HG02763 (cell line): Measurements from ENCODE around the gene ARHGAP24.
"Not testable (repeated sequence)": the region's sequence is repeated elsewhere in the genome, so short reads cannot be mapped to it uniquely, and the experiment has no call there.

Experiments
- ATAC-seq: cut with Tn5 transposase; IDR thresholded peaks from one replicate; pipeline ENCODE4 v1.9.1; 2021; ENCODE audit warnings: mild to moderate bottlenecking, moderate library complexity; ENCODE audit not compliant: unreplicated experiment

ARHGAP24 gene

DNA sequence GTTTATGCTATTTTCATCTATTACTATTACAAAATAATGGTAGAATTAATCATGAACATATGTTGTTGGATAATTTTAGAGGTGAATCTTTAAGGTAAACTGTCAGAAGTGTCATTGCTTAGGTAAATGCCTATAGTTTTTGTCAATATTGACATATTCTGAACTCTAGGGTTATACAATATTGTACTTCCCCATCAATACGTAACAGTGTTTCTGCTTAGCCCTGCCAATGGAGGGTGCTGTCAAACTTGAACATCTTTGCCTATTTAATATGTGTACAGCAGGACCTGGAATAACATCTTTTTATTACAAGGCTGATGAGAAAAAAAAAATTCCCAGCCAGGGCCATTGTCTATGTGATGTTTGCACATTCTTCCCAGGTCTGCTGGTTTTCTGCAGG, 40.8 kb downstream of the ARHGAP24 start:
- ATAC-seq = no peak

DNA sequence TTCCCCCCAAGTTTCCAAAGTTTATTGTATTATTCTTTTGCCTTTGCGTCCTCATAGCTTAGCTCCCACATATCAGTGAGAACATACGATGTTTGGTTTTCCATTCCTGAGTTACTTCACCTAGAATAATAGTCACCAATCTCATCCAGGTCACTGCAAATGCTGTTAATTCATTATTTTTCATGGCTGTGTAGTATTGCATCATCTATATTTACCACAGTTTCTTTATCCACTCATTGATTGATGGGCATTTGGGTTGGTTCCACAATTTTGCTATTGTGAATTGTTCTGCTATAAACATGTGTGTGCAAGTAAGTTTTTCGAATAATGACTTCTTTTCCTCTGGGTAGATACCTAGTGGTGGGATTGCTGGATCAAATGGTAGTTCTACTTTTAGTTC, 43.6 kb downstream of the ARHGAP24 start:
- not testable (repeated sequence) for ATAC-seq

DNA sequence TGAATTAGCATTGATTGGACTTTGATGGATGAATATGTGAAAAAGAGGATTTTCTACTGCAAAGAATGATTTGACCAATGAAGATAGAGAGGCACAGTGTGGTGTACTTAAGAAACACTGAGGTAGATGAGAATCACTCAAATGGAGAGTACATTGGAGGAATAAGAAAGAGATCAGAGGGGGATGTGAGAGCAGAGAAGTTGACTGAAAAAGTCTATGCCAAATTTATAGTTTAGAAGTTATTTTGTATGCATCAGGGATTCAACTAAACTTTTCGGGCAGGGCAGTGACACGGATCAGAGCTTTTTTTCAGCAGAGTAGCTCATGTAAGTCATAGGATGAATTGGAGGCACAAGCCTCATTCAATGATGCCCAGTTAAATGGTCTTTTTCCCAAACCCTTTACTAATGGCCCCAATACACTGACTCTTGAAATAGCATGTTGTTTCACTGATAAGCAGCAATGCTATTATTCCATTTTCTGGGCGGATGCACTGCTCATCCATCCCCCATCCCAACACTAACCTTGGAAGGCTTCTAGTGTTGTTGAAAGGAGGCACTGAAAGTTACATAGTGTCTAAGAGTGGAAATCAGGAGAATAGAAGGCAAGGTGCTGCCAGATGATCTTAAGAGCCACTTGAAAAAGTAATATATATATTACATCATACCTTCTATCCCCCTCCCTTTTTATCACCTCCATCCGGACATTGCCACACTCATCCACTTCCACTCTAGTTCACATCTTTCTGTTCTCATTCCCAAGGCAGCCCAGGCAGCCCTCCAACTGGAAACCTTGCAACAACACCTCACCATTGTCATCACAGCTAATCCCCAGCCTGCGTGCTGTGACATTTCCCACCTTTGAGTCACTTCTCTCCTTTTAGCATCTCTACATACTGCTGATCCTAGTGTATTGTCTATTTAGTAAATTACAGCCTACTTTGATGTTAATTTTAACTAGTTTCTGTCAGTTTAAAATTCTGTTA, 46.1 kb downstream of the ARHGAP24 start:
- ATAC-seq = no peak

DNA sequence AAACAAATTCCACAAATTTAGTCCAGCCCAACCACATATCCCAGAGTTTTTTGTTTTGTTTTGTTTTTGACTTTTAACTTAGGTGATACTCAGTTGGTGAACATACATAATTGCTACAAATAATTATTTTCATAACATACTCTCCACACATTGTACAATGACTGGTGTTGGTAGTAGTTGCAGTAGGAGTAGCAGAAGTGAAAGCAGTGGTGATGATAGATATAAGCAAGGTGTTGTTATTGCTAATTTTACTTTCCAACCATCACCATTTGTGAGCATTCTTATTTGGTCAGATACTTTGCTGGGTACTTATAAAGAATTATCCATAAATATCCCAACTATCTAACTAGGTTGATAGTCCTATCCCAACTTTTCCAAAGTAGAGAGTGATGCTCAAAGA, 47.3 kb downstream of the ARHGAP24 start:
- ATAC-seq = no peak

DNA sequence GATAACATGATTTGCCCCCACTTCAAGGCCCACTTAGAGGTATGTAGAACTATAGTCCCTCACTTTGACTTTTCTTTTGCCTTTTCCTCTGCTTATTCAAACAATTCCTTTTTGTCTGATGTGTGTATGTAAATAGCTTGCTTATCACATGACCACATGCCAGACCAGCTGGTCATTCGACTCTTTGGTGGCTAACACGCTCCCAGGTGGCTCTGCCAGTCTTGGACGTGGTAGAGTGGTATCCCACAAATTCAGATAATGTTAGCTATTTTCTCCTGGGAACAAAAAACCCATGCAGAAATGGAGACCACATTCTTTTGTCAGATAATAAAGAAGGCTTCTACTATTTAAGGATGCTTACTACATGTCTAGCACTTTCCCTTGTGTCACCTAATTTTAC, 47.9 kb downstream of the ARHGAP24 start:
- no peak for ATAC-seq

DNA sequence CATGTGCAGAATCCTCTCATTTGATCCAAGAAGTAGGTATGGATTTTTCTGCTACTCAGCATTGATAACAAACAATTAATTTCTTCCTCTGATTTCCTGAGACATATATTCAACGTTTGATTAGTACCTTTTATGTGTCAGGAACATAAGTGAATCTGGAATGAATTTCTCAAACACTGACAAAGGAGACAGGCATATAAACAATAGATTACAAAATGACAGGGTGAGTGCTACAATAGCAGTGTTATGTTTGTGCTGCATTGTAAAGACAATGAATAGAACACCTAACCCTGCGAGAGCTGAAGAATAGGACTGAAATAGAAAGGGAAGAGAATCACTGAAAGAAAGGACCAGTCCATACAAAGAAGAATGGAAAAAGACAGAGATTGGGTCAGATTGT, 52.9 kb downstream of the ARHGAP24 start:
- no peak for ATAC-seq

DNA sequence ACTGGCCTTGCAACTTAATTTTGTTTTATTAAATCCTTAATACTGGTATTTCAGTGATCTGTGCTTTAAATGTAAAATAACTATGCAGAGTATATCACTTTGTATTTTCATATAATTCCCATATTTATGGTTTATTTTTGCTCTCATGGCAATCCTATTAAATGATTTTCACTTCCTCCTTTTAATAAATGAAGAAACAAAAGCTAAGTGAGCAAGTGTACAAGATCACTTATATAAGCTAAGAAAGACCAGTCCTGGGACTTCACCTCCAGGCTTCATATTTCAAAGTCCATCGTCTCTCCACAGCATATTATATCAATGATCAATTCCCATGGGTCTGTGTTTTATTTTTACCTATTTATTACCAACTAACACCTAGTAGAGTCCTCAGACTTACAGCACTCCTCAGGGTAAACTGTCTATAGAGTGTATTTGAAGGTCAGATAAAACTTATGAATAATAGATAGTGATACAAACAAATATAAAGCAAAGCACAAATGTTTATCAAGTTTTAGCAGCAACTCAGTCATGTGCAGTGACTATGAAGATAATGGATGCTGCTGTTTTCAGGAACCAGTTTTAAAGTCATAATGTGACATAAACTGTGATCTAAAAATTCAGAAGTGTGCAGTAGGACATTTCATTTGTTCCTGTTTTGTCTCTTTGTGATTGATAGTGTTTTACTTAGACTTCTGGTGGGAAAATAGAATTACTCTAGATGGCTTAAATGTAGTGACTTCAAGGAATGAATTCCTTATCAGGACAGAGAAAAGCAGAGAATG, 56.8 kb downstream of the ARHGAP24 start:
- ATAC-seq = no peak

DNA sequence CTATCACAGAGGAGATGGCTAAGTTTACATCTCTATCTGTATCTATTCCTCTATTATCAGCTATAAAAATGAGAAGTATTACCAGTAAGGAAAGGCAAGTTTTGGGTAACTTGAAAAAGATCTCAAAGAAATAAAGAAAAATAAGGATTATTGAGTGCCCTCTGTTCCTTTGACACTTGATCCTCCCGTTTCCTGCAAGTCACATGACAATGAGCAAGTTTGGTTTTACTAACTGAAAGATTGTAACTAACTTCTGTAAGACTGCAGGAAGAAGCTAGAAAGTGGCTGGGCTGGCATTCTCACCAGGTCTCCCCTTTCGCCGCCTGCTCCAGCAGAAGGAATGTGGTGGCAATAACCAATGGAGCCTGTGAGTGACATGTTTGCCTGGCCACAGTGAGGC, 59.2 kb downstream of the ARHGAP24 start:
- ATAC-seq = no peak

DNA sequence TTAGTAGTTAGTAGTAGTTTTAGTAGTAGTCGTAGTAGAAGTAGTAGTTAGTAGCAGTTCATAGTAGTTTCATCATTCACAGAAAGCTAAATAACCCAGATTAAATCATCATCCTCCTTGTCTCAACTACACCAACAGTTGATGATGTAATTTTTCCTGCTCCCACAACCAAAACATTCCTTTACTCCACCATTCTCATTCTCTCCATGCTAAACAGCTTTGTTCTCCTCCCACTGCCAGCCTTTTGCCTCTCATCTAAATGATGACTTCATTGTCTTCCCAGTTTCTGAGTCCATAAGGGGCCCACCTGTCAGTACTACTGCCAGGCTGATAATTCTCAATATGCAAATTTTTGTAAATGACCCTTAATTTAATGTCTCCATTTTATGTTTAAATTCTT, 68.9 kb downstream of the ARHGAP24 start:
- ATAC-seq = no peak

DNA sequence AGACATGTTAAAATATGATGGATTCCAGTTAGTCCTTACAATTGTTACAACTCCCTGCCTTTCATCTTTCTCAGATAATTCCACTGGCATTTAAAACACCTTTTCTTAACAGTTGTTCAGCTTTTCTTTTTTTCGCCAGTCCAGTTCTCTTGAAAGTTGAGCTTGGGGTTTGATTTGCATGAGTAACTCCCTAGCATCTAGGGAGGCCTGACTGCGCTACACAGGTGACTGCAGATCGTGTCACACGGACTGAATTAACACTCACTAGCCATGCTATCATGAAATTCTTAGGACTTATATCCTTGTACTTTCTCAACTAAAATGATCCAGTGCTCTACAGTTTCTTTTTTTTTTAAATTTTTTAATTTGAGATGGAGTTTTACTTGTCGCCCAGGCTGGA, 69.8 kb downstream of the ARHGAP24 start:
- no peak for ATAC-seq

DNA sequence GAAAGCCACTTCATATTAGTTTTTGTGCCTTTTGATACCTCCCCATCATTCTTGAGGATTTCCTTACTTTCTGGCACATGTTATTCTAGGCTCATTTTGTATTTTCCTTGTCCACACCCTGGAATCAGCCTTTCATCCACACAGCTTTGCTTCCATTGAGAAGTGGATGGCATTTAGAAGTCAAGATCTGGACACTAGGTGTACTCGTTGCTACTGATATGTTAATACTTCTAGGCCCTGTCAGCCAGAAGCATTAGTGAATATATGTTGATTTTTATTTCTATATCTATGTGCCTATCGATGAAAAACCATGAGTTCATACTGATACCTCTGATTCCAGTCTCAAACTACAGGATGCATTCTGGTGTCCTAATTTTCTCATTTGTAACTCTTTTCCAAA, 73.2 kb downstream of the ARHGAP24 start:
- ATAC-seq = no peak

DNA sequence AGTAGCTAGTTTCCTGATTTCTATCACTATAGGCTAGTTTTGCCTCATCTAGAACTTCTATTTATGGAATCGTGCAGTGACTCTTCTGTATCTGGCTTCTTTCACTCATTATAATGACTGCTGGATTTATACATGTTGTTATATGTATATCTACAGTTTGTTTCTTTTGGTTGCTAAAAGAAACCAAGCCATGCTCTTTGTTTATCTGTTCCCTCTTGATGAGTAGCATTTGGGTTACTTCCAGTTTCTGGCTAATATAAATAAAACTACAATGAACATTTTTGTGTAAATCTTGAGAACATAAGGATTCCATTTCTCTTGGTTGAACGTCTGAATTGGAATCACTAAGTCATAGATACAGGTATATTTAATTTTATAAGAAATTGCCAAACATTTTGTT, 73.9 kb downstream of the ARHGAP24 start:
- no peak for ATAC-seq

DNA sequence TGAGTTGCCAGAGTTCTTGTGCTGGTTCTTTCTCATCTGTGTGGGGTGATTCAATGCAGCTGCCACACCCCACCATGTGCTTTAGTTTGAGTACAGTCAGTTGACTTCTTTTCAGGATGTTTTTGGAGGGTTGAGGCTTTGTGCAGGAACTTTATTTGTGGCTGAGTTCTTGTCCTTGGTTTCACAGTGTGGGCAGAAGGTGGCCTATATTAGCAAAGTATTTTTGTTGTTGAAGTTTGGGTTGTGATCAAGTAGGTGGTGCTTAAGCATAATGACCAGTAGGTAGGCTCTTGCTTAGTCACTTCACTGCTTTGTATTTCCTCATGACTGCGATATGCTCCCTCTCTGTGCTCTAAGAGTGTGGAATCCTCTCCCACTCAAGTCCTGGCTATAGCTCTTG, 80.3 kb downstream of the ARHGAP24 start:
- peak; percentile 27 for ATAC-seq

DNA sequence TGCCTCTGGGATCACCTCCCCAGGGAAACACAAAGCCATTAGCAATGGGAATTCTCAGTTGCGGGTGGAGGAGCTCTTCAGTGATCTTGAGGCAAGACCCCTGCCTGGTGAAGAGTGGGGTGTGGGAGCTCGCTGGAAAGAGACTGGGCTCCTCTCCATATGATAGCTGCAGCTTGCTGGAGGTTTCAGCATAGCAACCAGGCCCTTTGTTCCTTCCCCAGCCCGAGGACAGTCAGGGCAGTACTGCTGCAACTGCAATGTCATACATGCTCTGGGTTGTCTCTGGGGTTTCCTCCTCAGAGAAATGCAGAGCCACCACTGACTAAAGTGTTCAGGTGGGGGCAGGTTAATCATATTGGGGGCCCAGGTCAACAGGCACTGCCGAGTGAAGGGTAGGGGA, 81.3 kb downstream of the ARHGAP24 start:
- peak; percentile 40 for ATAC-seq

DNA sequence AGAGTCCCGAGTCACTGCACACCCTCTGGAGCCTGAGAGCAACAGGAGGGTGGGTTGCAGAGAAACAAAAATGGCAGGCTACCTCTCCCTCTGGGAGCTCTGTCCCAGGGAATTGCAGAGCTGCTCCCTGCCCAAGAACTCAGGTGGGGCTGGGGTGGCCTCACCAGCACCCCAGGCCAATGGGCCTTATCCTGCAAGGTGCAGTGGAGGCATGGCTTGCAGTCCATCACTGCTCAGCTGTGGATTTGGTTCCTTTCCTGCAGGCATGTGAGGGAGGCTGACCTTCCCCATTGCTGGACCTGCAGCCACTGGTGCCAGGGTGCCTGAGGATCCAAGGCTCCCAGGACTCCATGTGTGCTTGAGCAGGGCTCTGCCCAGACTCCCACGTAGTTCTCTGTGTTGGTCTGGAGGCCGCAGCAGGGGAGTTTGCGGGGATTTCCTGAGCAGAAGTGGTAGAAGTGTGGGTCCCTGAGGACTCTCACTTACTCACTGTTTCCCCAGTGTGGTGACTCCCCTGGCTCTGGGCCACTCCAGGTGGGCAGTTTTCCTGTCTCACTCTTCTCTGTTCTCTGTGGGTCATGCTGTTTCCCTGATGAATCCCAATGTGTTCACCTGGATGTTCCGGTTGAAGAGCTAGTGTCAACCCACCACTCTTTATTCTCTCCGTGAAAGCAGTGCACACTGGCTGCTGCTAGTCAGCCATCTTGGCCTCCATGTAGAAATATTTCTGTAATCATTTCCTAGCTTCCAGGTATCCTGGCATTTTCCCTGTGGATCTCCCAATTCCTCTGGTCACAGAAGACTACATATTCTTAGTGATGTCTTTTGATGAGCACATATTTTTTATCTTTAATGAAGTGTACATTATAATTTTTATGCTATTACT, 82.3 kb downstream of the ARHGAP24 start:
- peak; percentile 90 for ATAC-seq

DNA sequence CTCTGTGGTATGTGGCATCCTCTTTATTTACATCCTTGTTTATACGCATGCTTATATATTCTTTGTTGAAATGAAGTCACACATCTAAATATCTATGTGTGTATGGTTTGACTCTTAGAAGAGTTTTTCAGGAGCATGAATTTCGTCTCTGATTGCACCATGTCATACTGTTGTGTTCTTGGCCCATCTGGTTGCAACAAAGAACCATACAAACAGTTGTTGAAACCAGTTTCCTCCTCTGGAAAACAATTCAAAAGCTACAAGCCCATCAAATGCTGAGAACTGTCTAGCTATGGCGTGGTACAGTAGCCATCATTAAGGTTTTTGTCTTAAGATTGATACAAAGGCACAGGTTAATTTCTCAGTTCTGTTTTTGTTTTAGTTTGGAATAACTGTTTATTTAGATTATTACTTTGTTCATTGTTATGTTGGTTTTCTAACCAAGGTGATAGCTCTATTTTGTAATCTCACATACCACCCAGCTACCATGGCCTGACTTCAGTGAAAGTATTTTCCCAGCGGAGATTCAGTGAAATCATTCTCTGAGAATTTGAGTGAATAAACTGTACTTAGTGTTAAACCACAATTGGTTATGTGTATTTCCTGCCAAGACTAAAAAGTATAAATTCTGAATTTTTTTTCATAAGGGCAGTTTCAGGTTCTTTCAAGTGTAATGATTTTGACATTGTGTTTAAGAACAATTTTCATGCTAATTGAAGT, 91.0 kb downstream of the ARHGAP24 start:
- ATAC-seq = no peak

DNA sequence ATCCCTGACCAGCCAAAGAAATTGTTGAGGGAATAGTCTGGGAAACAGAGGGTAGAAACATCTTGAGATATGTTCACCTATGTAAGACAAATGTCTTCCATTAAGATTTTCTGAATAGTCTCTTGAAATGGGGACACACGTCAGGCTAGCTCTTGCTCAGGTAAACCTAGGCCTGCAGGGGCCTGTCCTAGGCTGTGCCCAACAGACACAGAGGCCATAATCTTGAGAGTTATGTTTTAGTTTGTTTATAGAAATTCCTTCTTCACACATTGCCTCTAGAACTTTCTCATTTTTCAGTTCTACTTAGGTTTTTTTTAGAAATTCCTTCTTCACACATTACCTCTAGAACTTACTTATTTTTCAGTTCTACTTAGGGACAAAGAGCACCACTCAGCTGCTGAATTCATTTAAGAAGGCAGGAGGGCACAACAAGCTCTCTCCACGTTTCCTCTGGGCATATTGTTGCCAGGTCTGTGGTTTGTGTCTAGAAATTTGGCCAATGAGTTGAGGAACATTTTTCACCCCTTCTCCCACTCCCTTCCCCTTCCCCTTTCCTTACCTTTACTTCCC, 94.9 kb downstream of the ARHGAP24 start:
- peak; percentile 58 for ATAC-seq

DNA sequence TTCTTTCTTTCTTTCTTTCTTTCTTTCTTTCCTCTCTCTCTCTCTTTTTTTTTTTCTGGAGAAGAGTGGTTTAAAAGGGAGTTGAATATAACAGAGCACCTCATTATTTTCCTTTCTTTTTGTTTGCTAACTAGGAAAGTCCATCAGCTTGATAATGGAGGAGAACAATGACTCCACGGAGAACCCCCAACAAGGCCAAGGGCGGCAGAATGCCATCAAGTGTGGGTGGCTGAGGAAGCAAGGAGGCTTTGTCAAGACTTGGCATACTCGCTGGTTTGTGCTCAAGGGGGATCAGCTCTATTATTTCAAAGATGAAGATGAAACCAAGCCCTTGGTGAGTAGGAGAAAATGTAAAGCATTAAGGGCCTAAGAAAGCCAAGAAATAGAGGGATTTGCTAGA, 95.4 kb downstream of the ARHGAP24 start:
- no peak for ATAC-seq

DNA sequence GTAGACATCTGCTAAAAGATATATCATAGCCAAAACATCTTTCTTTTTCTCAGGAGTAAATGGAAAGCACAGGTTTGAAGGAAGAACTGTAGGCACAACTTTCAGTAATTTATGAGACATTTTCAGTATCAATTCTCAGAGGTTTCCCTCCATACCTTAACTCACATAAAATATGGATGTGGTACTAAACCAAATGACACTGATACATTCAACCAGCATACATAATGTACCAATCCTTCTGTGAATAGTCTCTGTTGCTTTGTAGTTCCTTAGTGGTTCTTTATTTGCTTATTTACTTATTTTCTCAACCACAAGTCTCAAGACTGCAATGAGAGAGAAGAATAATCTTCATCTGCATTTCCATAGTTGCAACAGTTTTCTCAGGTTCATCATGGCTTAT, 96.1 kb downstream of the ARHGAP24 start:
- ATAC-seq = no peak

DNA sequence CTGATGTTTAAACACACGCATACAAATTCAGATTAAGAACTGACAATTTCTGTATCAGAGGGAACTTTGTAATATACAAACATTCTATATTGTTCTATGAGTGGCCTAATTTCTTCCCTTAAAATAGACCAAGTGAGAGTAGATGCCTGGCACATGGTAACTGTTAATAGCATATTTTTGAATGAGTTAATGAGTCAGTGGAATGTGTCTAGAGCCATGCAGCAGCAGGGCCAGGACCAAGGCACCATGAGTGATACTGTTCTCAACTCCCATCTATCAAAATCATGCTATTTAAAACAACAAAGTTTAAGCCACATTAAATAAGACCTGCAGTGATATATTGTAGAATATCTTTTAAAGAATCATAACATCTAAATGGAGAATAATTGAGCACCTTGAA, 98.3 kb downstream of the ARHGAP24 start:
- ATAC-seq = no peak
